ENCODE results near the gene COQ7.

Gene COQ7

DNA sequence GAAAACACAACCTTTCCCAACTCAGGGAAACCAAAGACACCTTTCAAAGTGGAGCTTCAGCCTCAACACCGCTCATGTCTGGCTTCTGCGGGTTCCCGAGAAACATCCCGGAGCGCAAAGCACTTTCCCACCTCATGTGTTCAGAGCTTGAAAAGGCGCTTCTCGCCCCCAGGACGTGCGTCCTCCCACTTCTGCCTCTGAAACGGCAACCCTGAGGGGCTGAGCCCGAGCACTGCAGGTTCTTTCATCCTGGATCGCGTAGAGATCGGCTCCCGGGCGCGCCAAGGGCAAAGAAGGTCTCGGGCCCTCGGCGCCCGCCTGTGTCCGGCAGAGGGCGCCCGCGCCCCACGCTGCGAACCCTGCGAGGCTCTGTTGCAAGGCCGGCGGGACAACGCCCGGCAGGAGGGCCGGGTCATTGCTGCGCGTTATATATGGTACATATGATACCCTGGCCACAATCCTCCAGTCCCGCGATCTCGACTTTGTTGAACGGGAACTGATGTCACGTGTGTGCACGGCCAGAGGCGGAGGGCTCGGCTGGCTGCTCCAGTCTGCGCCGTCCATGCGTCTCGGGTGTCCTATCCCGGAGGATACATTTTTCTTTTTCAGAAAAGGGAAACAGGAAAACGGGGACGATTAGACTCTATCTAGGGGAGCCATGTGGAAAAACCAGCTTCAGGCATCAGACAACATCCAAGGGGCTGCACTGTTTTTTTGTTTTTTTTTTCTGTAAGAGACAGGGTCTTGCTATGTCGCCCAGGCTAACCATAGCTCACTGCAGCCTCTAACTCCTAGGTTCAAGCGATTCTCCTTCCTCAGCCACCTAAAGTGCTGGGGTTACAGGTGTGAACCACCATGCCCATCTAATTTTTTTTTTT, 19.1 kb downstream of the COQ7 start:
- DNase-seq, result peak; percentile 81

DNA sequence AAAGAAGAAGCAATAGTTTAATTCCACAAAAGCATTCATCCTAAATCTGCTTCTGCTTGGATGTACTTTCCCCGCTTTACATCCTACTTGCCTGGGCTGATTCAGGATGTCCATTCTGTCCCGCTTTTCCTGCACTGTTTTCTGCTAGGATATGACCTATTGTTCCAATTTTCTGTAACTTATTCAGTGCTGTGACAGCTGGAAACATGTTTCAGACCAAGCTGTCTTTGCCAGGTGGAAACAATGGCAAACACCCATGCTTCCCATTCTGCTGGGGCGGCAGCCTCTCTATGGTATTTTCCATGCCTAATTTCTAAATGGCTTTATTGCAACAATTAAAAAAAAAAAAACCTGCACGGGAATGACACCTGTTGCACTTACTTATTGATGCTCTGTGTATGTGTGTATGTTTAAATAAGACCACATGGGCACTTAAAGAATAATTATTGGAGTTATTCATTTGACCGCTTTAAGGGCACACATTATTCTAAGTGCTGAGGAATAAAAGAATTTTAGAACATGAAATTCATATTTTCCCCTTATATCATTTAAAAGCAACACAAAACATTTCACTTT, 21.0 kb downstream of the COQ7 start:
- DNase-seq, result no peak

DNA sequence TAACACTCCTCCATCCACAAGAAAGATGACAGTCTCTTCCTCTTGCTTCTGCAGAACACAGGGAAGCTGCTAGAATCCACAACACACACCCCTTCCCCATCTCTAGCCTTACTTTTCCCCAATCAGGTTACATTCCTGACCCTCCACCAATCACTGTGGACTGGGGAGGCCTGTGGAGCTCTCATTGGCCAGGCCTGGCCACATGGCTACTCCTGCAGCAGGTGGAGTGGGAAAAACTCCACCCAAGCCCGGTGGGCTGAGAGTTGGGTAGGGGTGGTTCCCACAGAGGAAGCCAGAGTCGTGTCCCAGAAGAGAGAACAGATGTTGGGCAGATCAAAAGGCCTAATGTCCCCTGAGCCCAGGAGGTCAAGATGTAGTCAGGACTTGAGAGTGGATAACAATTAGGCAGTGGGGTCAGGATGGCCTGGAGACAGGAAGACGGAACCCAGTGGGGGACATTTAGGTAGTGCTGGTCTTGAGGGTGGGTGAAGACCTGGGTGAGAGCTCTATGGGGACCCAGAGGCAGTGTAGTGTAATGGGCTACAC, 22.1 kb downstream of the COQ7 start:
- no peak for DNase-seq

DNA sequence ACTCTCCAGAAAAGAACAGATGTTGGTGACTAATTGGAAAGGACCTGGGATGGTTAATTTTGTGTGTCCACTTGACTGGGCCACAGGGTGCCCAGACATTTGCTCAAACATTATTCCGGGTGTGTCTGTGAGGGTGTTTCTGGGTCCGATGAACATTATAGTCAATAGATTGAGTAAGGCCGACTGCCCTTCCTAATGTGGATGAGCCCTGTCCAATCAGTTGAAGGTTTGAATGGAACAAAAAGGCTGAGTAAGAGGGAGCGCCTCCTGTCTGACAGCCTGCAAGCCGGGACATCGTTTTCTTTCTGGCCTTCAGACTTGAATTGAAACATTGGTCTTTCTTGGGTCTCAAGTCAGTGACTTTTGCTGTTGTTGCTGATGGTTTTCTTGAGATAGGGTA, 23.5 kb downstream of the COQ7 start:
- DNase-seq, result no peak

DNA sequence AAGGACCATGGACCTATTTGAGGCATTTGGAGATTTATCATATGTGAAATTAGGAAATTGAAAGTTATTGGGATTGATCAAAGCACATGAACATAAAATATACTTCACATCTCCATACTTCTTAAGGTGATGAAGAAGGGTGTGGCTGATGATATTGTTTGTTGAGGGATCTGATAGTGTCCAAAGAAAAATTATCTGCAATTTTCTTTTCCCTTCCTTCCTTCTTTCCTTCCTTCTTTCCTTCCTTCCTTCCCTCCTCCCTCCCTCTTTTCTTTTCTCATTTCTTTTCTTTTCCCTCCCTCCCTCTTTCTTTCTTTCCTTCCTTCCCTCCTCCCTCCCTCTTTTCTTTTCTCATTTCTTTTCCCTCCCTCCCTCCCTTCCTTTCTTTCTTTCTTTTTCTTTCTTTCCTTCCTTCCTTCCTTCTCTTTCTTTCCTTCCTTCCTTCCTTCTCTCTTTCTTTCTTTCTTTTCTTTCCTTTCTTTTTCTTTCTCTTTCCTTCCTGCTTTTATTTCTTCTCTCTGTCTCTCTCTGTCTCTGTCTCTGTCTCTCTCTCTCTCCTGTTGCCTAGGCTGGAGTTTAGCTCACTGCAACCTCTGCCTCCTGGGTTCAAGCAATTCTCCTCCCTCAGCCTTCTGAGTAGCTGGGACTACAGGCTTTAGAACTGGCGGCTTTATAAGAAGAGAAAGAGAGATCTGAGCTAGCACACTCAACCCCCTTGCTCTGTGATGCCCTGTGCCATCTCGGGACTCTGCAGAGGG, 25.4 kb downstream of the COQ7 start:
- DNase-seq, result no peak

DNA sequence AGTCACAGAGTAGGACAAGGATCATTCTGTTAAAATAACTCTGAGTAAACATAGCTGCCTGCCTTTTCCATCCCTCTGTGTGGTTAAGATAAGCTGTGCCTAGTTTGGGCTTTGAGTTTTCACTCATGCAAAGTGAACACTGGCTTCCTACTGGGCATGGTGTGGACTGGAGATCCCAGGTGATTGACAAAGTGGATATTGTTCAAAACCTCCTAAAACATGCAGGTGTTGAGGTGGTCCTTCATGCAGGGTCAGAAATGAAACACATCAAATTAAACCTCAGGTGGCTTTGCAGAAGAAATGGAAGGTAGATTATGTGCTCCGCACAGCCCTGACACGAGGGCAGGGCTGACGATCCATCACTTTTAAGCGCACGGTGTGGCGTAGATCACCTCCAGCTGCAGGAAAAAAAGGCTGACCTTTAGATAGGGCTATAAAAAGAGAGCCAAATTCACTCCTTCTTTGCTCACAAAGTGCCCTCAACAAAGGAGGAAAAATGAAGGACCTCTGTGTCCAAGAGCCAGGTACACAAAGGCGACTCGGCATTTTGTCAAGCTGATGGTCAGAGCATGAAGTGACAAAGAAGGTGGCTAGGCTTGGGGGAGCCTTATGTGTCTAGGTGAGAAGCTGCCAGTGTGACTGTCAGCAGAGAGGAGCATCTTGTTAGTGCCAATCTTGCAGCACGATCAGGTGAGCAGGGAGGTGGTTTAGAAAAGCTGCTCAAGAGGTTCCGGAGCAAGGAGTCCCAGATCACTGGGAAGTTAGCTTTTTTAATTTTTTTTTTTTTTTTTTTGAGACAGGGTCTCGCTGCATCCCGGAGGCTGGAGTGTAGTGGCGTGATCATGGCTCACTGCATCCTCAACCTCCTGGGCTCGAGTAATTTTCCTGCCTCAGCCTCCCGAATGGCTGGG, 26.5 kb downstream of the COQ7 start:
- DNase-seq, result no peak

DNA sequence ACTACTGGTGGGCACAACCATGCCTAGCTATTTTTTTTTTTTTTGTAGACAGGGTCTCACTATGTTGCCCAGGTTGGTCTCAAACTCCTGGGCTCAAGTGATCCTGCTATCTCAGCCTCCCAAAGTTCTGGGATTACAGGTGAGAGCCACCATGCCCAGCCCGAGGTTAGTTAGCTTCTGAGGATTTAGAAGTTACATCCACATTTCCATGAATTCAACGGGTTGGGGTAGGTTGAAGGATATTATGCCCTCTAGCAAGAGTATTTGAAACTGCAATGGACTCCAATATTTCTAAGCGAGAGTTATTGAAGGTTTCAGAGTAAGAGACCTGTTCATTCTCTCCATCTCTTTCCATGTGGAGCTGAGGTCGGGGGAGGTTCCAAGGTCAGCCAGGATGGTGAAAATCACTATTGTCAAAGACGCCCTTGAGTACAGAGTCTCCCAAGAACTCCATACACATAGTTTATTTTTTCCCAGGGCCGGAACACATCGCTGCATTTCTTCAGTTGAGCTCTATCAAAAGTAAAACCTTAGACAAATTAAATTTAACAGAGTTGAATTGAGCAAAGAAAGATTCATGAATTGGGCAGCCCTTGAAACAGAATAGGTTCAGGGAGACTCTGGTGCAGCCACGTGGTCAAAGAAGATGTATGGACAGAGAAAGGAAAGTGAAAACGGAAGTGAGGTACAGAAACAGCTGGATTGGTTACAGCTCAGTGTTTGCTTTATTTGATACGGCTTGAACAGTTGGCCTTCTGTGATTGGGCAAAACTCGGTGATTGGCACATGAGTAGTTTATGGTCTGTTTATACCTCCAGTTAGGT, 27.3 kb downstream of the COQ7 start:
- no peak for DNase-seq

GRCh38 chr16:19095654-19096053, 28.2 kb downstream of the COQ7 start:
- DNase-seq, result no peak

DNA sequence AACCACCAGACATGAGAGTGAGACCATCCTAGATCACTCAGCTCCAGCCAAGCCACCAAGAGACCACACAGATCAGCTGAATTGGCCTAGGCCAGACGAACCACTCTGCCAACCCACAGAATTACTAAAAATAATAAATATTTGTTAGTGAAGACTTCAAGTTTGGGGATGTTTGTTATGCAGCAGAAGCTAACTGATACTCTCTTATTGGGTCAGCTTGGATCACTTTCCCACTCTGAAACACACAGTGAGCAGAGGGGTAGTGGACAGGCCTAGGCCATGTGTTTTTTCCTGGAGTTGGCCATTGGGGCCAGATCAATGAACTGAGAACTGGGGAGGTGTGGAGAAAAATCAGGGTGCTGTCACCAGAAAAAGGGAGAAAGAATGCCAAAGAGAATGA, 30.8 kb downstream of the COQ7 start:
- DNase-seq, result no peak

DNA sequence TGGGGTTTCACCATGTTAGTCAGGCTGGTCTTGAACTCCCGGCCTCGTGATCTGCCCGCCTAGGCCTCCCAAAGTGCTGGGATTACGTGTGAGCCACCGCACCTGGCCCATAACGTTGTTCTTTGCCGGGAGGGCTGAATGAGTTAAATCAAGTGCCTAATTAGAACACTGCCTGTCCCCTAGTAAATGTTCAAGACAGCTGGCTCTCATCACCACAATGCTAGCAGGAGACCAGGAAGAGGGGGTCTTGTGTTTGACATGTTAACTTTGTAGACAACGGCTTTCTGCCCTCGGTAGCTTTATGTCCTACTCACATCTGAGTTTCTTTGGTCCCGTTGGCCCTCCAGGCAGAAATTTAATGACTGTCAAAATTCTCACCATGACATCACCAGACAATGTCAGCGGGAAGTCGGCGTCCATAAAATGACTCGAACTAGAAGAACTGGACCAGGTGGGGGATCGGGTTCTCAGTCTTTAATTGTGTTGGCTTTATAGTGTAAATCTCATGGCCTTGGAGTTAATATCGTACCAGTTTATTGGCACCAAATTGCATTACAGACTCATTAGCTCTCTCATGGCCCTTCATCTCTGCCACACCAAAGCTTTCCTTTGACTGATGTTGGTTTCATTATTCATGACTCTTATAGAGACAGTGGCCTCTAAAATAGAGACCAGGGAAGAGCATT, 34.9 kb downstream of the COQ7 start:
- no peak for DNase-seq

DNA sequence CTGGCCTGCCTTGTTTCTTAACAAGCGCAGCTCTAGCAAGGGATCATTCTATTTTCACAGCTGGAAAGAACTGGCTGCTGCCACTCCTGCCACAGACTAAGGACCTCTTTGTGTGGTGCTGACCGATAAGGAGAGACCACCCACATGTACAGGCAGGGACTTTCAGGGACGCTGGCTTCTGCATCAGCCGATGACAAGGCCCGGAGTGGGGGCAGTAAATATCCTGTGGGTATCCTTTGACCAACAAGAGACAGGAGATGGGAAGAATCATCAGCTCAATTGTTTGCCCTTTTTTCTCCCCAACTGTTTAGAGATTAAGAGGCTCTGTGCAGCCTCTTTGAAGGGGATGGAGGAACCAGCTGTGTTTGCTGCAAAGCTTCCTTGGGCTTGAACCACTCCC, 37.2 kb downstream of the COQ7 start:
- DNase-seq, result no peak

DNA sequence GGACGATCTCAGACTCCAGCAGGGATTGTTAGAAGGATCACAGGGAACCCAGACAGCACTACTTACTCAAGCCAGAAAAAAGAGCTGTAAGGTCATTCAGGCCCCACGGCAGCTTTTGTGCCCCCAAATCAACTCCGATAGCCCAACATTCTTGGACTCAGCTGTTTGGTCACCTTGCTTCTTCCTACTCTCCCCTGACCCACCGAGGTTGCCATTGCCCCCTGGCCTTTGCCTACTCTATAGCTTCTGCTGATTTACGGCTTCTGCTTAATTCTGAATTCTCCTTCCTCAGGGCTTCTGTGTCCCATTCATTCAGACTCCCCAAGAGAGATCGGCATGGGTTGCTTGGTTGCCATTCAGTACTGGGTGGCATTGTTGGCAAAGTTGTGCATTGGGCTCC, 37.7 kb downstream of the COQ7 start:
- DNase-seq, result no peak

- DNase-seq, result no peak
Observed at GRCh38 chr16:19105891-19106624, 38.6 kb downstream of the COQ7 start.

- DNase-seq, result no peak
Observed at GRCh38 chr16:19106625-19107020, 39.2 kb downstream of the COQ7 start.

DNA sequence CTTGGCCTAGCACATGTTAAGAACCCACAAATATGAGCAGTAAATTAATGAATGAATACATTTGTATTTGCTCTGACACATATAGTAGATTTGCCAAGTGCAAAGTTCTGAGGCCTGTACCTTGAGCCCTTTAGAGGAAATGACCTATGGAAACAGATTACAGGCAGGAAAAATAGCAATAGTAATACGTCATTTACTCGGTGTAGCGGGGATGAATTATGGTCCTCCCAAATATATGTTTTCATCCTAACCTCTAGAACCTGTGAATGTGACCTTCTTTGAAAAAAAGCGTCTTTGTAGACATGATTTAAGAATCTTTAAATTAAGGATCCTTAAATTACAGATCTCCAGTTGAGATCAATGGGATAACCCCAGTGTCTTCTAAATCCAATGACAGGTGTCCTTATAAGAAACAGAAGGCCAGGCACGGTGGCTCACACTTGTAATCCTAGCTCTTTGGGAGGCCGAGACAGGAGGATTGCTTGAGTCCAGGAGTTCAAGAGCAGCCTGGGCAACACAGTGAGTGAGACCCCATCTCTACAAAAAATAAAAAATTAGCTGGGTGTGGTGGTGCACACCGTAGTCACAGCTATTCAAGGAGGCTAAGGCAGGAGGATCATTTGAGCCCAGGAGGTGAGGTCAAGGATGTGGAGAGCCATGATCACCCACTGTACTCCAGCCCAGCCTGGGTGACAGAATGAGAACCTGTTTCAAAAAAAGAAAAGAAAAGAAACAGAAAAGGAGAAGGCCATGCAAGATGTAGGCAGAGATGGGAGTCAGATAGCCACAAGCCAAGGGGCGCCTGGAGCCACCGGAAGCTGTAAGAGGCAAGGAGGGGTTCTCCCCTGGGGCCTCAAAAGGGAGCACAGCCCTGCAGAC, 41.2 kb downstream of the COQ7 start:
- no peak for DNase-seq

GRCh38 chr16:19109288-19109664, 41.9 kb downstream of the COQ7 start:
- no peak for DNase-seq

DNA sequence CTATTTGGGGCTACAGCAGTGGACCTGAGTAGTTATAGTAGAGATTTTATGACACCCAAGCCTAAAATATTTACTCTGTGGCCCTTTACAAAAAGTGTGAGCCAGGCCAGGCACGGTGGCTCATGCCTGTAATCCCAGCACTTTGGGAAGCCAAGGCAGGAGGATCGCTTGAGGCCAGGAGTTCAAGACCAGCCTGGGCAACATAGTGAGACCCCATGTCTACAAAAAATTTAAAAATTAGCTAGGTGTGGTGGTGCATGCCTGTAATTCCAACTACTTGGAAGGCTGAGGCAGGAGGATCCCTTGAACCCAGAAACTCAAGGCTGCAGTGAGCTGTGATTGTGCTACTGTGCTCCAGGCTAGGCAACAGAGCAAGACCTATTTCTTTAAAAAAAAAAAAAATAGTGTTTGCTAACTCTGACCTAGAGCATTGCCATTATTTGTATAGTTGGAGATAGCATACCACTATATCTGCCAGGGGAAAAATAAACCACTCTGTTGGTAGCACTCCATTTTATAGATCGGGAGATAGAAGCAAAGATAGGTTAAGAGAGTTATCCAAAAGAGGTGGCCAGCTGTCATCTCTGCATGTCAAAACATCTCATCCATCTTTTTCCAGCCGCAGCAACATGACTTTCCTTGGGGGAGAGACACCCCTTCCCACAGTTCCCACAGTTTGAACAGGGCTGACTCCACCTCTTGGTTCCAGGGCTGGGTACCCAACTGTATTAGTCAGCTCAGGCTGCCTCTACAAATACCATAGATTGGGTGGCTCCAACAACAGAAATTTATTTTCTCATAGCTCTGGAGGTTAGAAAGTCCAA, 43.3 kb downstream of the COQ7 start:
- DNase-seq, result no peak

- DNase-seq, result no peak
Observed at GRCh38 chr16:19112099-19112407, 44.6 kb downstream of the COQ7 start.
